Stimulated activated CD8-positive, alpha-beta memory T cell treated with anti-CD3 and anti-CD28 coated beads, Interleukin-7, amount 100 ng/mL, for 48 hours (primary cell): ENCODE results near the gene CSNK1A1.
"Not testable (repeated sequence)": the region's sequence is repeated elsewhere in the genome, so short reads cannot be mapped to it uniquely, and the experiment has no call there.

Experiments used
- DNase-seq, 2 donors: peaks; one replicate each; pipeline ENCODE4 v3.0.0-alpha.2; 2020; ENCODE audit warnings: low read depth in 1 of 2; ENCODE audit errors: extremely low read depth in 1 of 2

The CSNK1A1 gene

DNA sequence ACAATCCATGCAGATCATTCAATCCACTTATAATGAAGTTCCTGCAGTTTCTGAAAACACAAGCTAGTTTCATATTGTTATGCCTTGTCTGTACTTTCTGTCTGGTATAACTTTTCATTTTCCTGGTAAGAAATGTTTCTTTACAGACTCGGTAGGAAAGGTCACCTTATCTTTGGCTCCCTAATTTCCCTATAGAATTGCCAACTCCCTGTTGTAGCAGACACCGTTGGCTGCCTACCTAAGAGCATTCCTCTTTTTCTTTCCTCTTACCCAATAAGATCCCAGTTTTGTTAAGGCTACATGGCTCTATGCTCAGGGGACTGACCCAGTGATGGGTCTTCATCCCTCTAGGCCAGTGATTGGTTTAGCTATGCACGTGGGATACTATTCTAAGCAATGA is 23.9 kb upstream of the CSNK1A1 start:
- no peak for DNase-seq

- no peak for DNase-seq
These were observed 21.5 kb upstream of the CSNK1A1 start for GRCh38 chr5:149572576-149573231.

- no peak for DNase-seq
These were observed 20.9 kb upstream of the CSNK1A1 start for GRCh38 chr5:149572170-149572569.

DNA sequence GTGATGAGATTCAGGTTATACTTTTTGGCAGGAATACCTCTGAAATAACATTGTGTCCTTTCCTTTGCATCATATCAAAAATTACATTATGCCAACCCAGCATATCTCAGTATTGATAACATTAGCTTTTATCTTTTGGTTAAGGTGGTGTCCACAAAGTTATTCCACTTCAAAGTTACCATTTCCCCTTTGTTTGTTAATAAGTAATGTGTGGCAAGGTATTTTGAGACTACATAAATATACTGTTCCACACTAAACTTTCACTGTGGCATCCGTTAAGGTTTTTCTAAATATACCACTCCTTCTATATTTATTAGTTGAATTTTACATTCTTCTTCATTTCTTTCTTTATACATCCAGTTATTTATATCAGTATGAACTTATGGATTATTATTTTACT is 16.0 kb upstream of the CSNK1A1 start:
- DNase-seq, result no peak

DNA sequence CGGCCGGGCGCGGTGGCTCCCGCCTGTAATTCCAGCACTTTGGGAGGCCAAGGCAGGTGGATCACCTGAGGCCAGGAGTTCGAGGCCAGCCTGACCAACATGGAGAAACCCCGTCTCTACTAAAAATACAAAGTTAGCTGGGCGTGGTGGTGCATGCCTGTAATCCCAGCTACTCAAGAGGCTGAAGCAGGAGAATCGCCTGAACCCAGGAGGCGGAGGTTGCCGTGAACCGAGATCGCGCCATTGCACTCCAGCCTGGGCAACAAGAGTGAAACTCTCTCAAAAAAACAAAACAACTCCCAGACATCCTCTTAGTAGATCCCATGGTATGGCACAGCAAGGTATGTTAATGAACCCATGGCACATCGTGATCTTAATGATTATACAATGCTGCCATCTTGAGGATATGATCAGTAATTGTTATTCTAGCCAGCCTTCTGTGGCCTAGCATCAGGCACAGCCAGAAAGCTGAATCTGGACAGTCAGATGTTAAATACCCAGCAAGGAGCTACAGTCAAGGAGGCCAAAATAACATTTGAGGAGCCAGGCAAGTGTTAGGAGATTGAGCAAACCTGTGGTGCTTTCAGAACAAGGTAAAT is 13.4 kb upstream of the CSNK1A1 start:
- DNase-seq, result not testable (repeated sequence)

- DNase-seq, result no peak
These were observed 12.2 kb upstream of the CSNK1A1 start for GRCh38 chr5:149563466-149563865.

- no peak for DNase-seq
These were observed 10.6 kb upstream of the CSNK1A1 start for GRCh38 chr5:149561848-149562247.

- no peak for DNase-seq
These were observed 8.5 kb upstream of the CSNK1A1 start for GRCh38 chr5:149559706-149560105.

DNA sequence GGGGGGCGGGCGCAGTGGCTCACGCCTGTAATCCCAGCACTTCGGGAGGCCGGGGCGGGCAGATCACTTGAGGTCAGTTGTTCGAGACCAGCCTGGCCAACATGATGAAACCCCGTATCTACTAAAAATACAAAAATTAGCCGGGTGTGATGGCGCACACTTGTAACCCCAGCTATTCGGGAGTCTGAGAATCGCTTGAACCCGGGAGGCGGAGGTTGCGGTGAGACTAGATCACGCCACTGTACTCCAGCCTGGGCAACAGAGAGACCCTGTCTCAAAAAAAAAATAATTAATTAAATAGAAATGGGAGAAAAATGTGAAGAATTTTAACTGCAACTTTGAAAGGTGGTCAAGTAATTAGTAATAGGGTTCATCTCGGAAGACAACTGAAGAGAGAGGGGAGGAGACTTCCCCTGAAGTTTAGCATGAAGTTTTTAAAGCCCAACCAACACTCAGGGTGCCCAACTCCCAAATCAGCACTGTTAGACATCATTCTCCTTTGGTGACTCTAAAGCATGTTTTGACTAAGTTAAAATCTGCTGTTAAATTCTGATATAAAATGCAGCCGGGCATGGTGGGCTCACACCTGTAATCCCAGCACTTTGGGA is 1.4 kb upstream of the CSNK1A1 start:
- no peak for DNase-seq

DNA sequence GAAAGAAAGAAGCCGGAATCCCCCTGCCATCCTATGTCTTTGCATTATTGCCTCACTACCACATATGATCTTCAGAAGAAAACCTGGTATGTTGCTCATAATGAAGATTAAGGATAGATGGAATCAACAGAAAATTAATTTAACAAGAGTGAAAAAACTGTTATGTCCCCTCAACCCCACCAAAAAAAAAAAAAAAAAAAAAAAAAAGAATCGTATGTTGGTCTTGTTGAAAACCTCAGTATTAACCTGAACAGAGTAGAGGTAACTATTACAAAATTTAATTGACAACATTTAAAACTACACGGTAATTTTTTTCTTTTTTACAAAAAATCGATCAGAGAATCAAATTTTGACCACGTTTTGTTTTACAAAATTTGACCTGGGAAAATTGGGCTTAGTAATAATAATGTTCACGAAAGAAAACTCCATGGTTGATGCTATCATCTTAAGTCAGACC is 827 bp upstream of the CSNK1A1 start:
- no peak for DNase-seq

DNA sequence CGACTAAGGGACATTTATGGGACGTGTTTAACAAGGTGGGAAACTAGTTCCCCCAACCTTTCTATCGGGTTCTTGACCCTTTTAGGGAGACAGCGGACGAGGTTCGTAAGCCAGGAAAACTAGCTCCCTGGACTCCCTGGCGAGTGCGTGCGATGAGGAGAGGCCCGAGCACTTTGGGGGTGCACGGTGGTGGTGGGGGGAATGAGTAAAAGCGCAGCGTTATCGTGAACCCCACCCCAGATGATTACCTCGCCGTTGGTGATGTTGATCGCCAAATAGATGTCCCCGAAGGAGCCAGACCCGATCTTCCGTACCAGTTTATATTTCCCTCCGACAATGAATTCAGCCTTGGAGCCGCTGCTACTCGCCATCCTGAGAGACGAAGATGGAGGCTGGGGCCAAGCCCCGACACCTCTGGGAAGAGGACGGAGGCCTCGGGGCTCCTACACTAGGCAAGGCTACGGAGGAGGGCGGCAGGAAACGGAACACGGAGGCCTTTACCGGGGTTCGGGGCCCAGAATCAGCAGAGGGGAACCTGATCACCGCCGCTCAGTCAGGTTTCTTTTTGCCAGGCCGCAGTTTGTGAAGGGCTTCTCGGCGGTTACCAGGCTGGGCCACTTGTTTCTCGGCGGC is 529 bp downstream of the CSNK1A1 start:
- no peak for DNase-seq

DNA sequence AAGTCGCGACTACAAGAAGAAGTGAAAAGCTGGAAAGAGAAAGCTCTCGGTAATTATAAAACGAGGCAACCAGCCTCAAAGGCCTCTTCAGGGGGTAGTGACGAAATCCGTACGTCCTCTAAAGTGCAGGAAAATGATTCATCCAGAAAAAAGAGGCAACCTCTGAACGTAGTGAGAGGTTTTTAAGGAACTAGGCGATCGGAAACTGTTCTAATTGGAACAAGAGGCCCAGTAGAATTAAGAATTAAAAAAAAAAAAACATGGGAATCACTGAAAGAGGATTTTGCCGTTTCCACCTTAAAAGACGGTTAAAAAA is 1.0 kb downstream of the CSNK1A1 start:
- DNase-seq, result no peak

DNA sequence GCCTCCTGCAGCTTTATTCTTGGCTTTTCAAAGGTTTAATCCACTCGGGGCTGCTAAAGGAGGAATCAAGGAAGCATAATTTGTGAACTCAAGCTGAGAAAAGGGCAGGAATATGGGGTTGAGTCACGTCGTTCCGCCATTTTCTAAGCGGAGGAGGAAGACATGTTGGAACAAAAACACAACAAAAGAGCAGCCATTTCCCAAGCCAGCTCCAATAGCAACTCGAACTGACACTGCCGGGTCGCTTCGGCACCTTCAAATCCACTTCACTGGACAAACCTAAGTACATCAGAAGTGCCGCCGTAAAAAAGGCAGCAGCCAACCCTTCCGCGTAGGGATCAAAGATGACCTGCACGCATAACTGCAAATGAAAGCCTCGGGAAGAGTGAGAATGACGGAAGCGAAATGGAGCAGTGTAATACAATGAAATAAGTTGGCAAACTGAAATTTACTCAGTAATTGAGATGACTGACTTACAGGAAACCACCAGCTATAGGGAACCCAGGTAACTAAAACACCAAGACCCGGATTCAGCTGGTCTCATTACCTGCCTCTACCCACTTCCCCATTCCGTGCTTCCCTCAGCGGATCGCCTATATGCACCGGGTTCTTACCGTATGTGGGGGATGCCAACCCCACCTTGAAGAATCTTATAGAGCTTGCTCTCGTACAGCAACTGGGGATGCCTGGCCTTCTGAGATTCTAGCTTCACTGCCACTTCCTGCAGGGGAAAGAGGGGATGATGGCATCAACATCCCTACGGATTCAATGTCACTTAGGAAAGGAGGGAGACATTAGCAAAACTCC is 1.6 kb downstream of the CSNK1A1 start:
- no peak for DNase-seq

- DNase-seq, result no peak
These were observed 4.3 kb downstream of the CSNK1A1 start for GRCh38 chr5:149546974-149547373.

DNA sequence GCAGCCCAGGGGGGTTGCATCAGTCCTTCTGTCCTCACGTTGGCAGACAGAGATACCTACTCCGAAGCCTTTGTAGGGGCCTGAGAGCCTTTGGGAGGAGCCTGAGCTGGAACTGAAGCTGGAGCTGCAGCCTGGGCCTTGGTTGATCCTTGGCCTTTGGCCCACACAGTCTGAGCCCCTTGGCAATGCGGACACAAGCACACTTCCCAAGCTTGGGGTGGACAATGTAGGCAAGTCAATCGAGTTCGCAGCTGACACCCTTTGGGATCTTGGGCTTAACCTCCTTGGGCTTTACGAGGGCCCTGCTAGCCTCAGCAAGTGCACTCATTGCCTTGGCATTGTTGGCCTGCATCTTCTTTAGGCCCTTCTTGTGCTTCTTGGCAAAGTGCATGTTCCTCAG is 5.9 kb downstream of the CSNK1A1 start:
- no peak for DNase-seq

GRCh38 chr5:149544028-149544420 is 7.2 kb downstream of the CSNK1A1 start:
- no peak for DNase-seq

GRCh38 chr5:149543361-149544027 is 7.7 kb downstream of the CSNK1A1 start:
- DNase-seq, result no peak

DNA sequence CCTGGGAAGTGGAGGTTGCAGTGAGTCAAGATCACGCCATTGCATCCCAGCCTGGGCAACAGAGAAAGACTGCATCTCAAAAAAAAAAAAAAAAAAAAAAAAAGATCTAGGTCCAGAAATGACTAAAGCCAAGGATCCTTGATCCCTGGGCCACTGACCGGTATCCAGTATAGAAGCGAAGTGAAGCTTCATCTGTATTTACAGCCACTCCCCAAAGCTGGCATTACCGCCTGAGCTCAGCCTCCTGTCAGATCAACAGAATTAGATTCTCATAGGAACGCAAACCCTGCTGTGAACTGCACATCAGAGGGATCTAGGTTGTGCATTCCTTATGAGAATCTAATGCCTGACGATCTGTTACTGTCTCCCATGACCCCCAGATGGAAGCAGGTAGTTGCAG is 9.3 kb downstream of the CSNK1A1 start:
- DNase-seq, result no peak

GRCh38 chr5:149540089-149540488 is 11.2 kb downstream of the CSNK1A1 start:
- no peak for DNase-seq

DNA sequence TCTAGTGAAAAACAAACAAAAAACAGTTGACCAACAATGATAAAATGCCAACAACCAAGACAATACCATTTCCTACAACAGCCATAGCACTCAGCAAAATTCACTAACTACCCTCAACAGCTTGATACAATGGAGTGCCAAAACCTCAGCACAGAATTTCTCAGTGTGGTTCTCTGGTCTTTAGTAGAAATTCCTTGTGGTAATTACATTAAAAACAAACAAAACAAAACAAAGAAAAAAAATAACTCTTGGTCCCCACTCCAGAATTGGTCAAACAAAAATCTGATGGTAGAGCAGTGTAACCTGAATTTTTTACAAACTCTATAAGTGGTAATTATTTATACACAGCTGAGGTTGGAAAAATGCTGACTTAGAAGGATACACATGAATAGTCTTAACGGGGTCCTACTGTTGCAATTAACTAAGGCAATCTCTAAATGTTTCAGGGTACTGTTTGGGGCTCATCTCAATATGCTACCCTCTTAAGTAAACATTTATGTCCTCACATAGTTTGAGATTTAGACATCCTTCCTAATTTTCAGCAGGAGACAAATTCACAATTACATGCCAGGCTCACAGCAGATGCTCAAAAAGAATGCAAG is 13.8 kb downstream of the CSNK1A1 start:
- no peak for DNase-seq
